Mammary epithelial cell (primary cell): ENCODE results near the gene ACMSD.
"Not testable (repeated sequence)": the region's sequence is repeated elsewhere in the genome, so short reads cannot be mapped to it uniquely, and the experiment has no call there.

Experiments
- CTCF ChIP-seq, 2 donors: IDR thresholded peaks in 1 of 2; conservative IDR thresholded peaks in 1 of 2; 2 replicates each; pipeline ENCODE4 v1.5.1; 2011 to 2012; ENCODE audit warnings: inconsistent platforms in 2 of 2, low read length in 2 of 2, mild to moderate bottlenecking in 2 of 2, control low read depth in 1 of 2, low read depth in 1 of 2; ENCODE audit not compliant: insufficient read depth in 1 of 2; ENCODE audit errors: extremely low read depth in 1 of 2
- EZH2 ChIP-seq: IDR thresholded peaks from 2 replicates; pipeline ENCODE4 v1.6.1; 2012; ENCODE audit warnings: low read length, inconsistent platforms, borderline replicate concordance

DNA sequence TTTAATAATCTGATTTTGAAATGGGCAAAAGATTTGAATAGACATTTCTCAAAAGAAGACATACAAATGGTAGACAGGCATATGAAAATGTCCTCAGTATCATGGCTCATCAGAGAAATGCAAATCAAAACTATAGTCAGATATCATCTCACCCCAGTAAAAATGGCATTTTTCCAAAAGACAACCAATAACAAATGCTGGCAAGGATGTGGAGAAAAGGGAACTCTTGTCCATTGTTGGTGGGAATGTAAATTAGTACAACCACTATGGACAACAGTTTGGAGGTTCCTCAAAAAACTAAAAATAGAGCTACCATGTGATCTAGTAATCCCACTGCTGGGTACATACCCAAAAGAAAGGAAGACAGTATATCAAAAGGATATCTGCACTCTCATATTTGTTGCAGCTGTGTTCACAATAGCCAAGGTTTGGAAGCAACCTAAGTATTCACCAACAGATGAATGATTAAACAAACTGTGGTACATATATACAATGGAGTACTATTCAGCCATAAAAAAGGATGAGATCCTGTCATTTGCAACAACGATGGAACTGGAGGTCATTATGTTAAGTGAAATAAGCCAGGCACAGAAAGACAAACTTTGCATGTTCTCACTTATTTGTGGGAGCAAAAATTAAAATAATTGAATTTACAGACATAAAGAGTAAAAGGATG is 69.2 kb downstream of the ACMSD start:
- TF ChIP-seq CTCF (conservative IDR thresholded peaks at IDR 0.05 in 1 of 2, IDR thresholded peaks at IDR 0.05 in 1 of 2; ENCODE audit: extremely low read depth in 1 of 2, insufficient read depth in 1 of 2, low read depth in 1 of 2, low read length in 2 of 2); EZH2: not testable (repeated sequence)
